Skeletal muscle tissue (tissue), 4 donors: ENCODE results near the gene PEX14. TPM values are rescaled to one million over a fixed set of nuclear protein-coding genes. Genes with fewer than 3 reads are reported as not detected.

Experiments used
- H3K27ac ChIP-seq: one replicate; pipeline ENCODE4 v1.7.0; 2013; ENCODE audit warnings: mild to moderate bottlenecking, low read depth, low read length, inconsistent platforms
- H3K27me3 ChIP-seq, 3 donors: one replicate each; pipeline ENCODE4 v1.7.0; 2013; ENCODE audit warnings: low read length in 3 of 3; ENCODE audit not compliant: control insufficient read depth in 3 of 3, insufficient read depth in 3 of 3
- H3K36me3 ChIP-seq, 3 donors: one replicate each; pipeline ENCODE4 v1.7.0; 2013; ENCODE audit warnings: low read length in 3 of 3; ENCODE audit not compliant: control insufficient read depth in 3 of 3, insufficient read depth in 3 of 3
- H3K4me1 ChIP-seq, 3 donors: one replicate each; pipeline ENCODE4 v1.7.0; 2013; ENCODE audit warnings: low read length in 3 of 3, mild to moderate bottlenecking in 3 of 3; ENCODE audit not compliant: control insufficient read depth in 3 of 3, insufficient read depth in 3 of 3
- H3K4me3 ChIP-seq, 3 donors: one replicate each; pipeline ENCODE4 v1.7.0; 2013; ENCODE audit warnings: low read length in 3 of 3
- H3K9ac ChIP-seq, 3 donors: one replicate each; pipeline ENCODE4 v1.7.0; 2013; ENCODE audit warnings: low read length in 3 of 3, mild to moderate bottlenecking in 3 of 3, moderate library complexity in 2 of 3, low read depth in 1 of 3
- H3K9me3 ChIP-seq, 3 donors: one replicate each; pipeline ENCODE4 v1.7.0; 2013; ENCODE audit warnings: low read length in 3 of 3; ENCODE audit not compliant: control insufficient read depth in 3 of 3
- total RNA-seq: library from RNA; depleted of rRNA; stranded (reverse); fragments of >200 nt; gene quantifications from one replicate; pipeline ENCODE4 v1.2.3, GENCODE V29; 2014
- donor health status: Osteomylitis.

PEX14 gene
- total RNA-seq, 1 donor from 2014 or later: 7.3 TPM

- H3K36me3 ChIP-seq: peaks cover 5 to 9% (median 7%) of the 10 kb centered on the region in 3 donors
- no peak overlapping the region for H3K4me3 ChIP-seq
These were observed 64.1 kb downstream of the PEX14 start for GRCh38 chr1:10538646-10539355.

DNA sequence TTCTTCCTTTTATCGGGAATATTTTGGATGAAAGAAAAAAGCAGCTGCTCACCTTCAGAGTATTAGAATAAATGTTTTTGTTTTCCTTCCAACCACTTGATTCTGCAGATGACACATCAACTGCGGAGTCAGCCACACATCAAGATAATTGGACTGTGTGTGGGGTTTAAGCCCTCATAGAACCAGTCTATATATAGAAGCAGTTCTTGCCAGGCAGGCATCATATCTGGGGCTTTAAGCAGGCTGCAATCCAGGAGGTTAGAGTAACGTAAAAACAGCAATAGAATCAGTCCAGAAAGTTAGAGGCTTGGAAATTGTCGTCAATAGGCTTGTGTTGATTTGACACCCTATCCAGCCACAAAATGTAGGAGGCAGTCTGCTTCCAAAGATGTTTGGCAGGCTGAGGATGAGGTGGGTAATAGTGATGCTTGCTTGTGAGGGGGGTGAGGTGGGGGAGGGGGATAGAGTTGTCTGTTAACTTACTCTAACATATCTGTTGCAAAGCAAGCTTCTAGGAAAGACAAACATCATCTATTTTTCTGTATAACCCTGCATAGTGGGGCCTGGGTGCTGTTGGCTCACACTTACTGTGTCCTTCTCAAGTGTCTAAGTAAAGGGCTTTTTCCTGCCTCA, 64.8 kb downstream of the PEX14 start:
- no peaks in the 10 kb centered on the region for H3K27me3 ChIP-seq
- peaks cover 5 to 9% (median 7%) of the 10 kb centered on the region in 3 donors for H3K36me3 ChIP-seq
- H3K9me3 ChIP-seq: no peaks in the 10 kb centered on the region
- peak overlapping the region; percentile 83 for H3K27ac ChIP-seq
- H3K4me3 ChIP-seq: peak overlapping the region in 2 of 3 donors; percentile 2 to 15
- H3K4me1 ChIP-seq: peaks cover 28 to 33% (median 31%) of the 10 kb centered on the region in 3 donors
- H3K9ac ChIP-seq: peak overlapping the region in 2 of 3 donors; percentile 34 to 45

More at GRCh38 chr1:10538646-10539355, 64.1 kb downstream of the PEX14 start:
- peak overlapping the region; percentile 83 for H3K27ac ChIP-seq
- no peaks in the 10 kb centered on the region for H3K9me3 ChIP-seq
- peak overlapping the region in 1 of 3 donors; percentile 30 for H3K9ac ChIP-seq
- peaks cover 28 to 33% (median 31%) of the 10 kb centered on the region in 3 donors for H3K4me1 ChIP-seq
- no peaks in the 10 kb centered on the region for H3K27me3 ChIP-seq

GRCh38 chr1:10540277-10541005, 65.7 kb downstream of the PEX14 start:
- Histone ChIP-seq H3K36me3 (peaks cover 5 to 9% (median 7%) of the 10 kb centered on the region in 3 donors), H3K4me1 (peaks cover 28 to 33% (median 31%) of the 10 kb centered on the region in 3 donors), H3K27me3 (no peaks in the 10 kb centered on the region), H3K9ac (no peak overlapping the region), H3K9me3 (no peaks in the 10 kb centered on the region), H3K4me3 (peak overlapping the region in 1 of 3 donors; percentile 2), H3K27ac (peak overlapping the region; percentile 83)

- H3K9me3 ChIP-seq: no peaks in the 10 kb centered on the region
- H3K4me1 ChIP-seq: peaks cover 28 to 33% (median 31%) of the 10 kb centered on the region in 3 donors
- peak overlapping the region; percentile 83 for H3K27ac ChIP-seq
- no peaks in the 10 kb centered on the region for H3K27me3 ChIP-seq
- H3K36me3 ChIP-seq: peaks cover 3 to 7% (median 6%) of the 10 kb centered on the region in 3 donors
- no peak overlapping the region for H3K4me3 ChIP-seq
- peak overlapping the region in 2 of 3 donors; percentile 8 to 33 for H3K9ac ChIP-seq
These were observed 66.5 kb downstream of the PEX14 start for GRCh38 chr1:10541286-10541685.

- H3K9ac ChIP-seq: no peak overlapping the region
These were observed 69.5 kb downstream of the PEX14 start for GRCh38 chr1:10544239-10544638.

DNA sequence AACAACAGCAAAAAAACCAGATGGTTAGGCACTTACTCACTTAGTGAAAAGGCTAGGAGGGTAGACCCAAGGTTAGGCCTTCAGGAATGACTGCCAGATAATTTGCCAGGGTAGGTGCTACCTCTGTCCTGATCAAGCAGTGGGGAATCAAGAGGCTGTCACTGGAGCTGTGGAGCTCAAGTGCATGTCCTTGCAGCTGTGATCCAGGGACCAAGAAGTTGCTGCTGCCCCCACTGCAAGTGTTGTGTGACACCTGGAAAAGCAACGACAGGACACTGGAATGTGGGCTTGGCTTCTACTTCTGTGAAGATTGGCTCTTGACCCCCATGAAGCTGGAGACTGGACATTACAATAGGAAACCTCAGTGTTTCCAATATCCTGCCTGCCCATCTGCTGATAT, 72.1 kb downstream of the PEX14 start:
- Histone ChIP-seq H3K4me3 (no peak overlapping the region), H3K9ac (peak overlapping the region in 1 of 3 donors; percentile 8), H3K27me3 (no peaks in the 10 kb centered on the region), H3K36me3 (peaks cover 0 to 2% (median 2%) of the 10 kb centered on the region in 3 donors), H3K4me1 (no peaks in the 10 kb centered on the region), H3K9me3 (no peaks in the 10 kb centered on the region), H3K27ac (no peak overlapping the region)

More at GRCh38 chr1:10544239-10544638, 69.5 kb downstream of the PEX14 start:
- H3K27ac ChIP-seq: no peak overlapping the region
- H3K4me1 ChIP-seq: peaks cover 9 to 18% (median 14%) of the 10 kb centered on the region in 3 donors
- H3K4me3 ChIP-seq: no peak overlapping the region
- no peaks in the 10 kb centered on the region for H3K27me3 ChIP-seq
- peaks cover 0 to 9% (median 5%) of the 10 kb centered on the region in 3 donors for H3K36me3 ChIP-seq
- no peaks in the 10 kb centered on the region for H3K9me3 ChIP-seq

DNA sequence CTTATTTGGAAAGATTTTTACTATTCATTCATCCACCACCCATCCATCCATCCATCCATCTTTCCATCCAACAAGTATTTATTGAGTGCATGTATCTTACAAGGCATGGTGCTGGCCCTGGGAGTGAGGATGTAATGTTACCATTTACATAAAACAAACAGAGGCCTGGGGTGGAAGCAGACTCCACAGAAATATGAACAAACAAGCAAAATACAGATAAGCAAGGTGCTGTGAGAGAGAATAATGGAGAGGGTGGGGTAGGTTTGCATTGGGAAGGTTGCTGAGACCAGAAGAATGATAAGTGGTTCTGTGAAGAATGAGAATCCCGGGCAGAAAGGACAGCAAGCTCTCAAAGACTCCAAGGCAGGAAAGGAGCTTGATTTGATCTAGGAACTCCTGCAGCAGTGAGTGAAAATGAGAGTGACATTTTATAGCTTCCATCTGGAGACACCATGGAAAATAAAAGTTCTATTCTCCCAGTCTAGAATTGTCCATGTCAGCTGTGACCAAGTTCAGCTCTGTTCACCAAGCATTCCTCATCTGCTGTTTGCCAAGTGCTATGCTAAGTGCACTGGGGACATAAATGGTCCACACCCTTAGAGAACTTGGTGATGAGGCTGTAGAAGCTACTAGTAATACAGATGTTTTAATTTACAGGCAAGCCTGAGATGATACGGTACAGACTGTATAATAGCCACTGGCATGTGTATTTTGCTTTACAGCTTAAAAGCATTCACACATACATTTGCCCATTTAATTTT, 75.3 kb downstream of the PEX14 start:
- Histone ChIP-seq H3K9ac (no peak overlapping the region), H3K27me3 (no peaks in the 10 kb centered on the region), H3K27ac (no peak overlapping the region), H3K36me3 (peaks cover 0 to 2% (median 0%) of the 10 kb centered on the region in 3 donors), H3K4me1 (no peaks in the 10 kb centered on the region), H3K4me3 (no peak overlapping the region), H3K9me3 (no peaks in the 10 kb centered on the region)

- H3K27ac ChIP-seq: no peak overlapping the region
- H3K4me1 ChIP-seq: peaks cover 0 to 11% (median 7%) of the 10 kb centered on the region in 3 donors
- no peaks in the 10 kb centered on the region for H3K27me3 ChIP-seq
- H3K9ac ChIP-seq: no peak overlapping the region
- H3K36me3 ChIP-seq: no peaks in the 10 kb centered on the region
- H3K4me3 ChIP-seq: no peak overlapping the region
- H3K9me3 ChIP-seq: no peaks in the 10 kb centered on the region
These were observed 78.4 kb downstream of the PEX14 start for GRCh38 chr1:10553118-10553517.

DNA sequence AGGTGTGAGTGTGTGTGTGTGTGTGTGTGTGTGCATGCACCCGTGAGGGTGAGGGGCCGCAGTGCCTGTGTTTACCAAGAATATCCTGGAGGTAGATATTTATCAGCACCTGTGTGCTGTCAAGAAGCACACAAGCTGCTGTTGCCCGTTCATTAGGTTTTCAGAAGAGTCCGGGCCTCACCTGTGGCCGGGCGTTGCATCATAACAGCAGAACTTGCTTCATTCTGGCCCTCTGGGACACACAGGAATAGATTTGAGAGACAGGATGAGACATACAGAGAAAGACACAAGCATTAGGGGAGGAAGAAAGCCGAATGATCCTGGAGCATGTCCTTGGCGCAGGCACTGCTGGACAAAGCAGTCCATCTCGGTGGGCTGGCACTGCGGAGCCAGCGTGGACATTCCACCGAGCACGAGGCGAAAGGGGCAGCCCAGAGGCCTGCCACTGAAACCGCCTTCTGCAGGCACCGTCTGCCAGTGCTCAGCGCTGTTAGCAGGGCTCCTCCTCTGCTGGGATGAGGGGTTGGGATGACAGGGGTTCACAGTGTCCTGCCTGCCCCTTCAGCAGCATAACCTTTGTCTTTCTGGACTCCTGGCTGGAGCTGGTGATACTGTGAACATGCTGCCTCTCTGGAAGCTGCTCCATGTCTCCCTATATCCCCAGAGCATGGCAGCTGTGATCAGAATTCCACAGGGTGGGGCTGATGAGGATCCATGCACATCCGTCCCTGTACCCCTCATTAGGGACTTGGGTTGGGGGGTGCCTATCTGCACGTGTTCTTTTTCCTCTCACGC, 81.1 kb downstream of the PEX14 start:
- peak overlapping the region in 1 of 3 donors; percentile 25 for H3K9ac ChIP-seq
- H3K27me3 ChIP-seq: no peaks in the 10 kb centered on the region
- H3K4me1 ChIP-seq: peaks cover 0 to 11% (median 7%) of the 10 kb centered on the region in 3 donors
- H3K9me3 ChIP-seq: no peaks in the 10 kb centered on the region
- H3K4me3 ChIP-seq: no peak overlapping the region
- H3K36me3 ChIP-seq: no peaks in the 10 kb centered on the region
- no peak overlapping the region for H3K27ac ChIP-seq
